ENCODE data around the gene SPC24.

DNA sequence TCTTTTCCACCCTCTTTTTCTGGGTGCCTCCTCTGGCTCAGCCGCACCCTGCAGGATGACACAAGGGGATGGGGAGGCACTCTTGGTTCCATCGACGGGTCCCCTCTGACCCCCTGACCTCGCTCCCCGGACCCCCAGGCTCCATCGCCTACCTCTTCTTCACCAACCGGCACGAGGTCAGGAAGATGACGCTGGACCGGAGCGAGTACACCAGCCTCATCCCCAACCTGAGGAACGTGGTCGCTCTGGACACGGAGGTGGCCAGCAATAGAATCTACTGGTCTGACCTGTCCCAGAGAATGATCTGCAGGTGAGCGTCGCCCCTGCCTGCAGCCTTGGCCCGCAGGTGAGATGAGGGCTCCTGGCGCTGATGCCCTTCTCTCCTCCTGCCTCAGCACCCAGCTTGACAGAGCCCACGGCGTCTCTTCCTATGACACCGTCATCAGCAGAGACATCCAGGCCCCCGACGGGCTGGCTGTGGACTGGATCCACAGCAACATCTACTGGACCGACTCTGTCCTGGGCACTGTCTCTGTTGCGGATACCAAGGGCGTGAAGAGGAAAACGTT, 42.4 kb downstream of the SPC24 start:
- no peak for TF ChIP-seq MAZ (IDR thresholded peaks at IDR 0.05; ENCODE audit: borderline replicate concordance, low read depth, low read length)
- no peak for TF ChIP-seq CTCF (conservative IDR thresholded peaks at IDR 0.05; ENCODE audit: low read depth, low read length)
- no peak for TF ChIP-seq MAFK (IDR thresholded peaks at IDR 0.05; ENCODE audit: low read depth, low read length)
- TF ChIP-seq, protein P1, sequence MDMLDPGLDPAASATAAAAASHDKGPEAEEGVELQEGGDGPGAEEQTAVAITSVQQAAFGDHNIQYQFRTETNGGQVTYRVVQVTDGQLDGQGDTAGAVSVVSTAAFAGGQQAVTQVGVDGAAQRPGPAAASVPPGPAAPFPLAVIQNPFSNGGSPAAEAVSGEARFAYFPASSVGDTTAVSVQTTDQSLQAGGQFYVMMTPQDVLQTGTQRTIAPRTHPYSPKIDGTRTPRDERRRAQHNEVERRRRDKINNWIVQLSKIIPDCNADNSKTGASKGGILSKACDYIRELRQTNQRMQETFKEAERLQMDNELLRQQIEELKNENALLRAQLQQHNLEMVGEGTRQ (IDR thresholded peaks at IDR 0.05; ENCODE audit: low read depth, low read length): no peak
